ENCODE measurements around the gene PGBD5. TPM values are rescaled to one million over a fixed set of nuclear protein-coding genes. Genes with fewer than 3 reads are reported as not detected.

PGBD5 gene
- total and polyA plus RNA-seq, 4 donors: 0.54 to 3.0 (median 1.8) TPM

DNA sequence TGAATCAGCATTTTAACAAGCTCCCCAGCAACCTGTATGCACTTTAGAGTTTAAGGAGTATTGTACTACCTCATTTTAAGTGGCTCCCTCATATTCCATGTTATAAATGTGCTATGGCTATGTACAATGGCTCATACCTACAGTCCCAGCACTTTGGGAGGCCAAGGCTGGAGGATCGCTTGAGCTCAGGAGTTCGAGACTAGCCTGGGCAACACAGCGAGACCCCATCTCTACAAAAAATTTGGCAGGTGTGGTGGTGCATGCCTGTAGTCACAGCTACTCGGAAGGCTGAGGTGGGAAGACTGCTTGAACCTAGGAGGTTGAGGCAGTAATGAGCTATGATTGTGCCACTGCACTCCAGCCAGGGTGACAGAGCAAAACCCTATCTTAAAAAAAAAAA is 40.2 kb downstream of the PGBD5 start:
- Histone ChIP-seq H3K27ac (ENCODE audit: low read depth in 1 of 2, low read length in 1 of 2) (no peak overlapping the region), H3K4me1 (ENCODE audit: control insufficient read depth in 5 of 5, insufficient read depth in 5 of 5, low read length in 5 of 5) (peaks cover 0 to 6% (median 2%) of the 10 kb centered on the region in 5 donors), H3K27me3 (ENCODE audit: control insufficient read depth in 3 of 3, insufficient read depth in 3 of 3, low read length in 2 of 3) (no peaks in the 10 kb centered on the region), H3K9ac (ENCODE audit: insufficient read depth in 1 of 2, low read length in 2 of 2) (no peak overlapping the region), H3K36me3 (ENCODE audit: control insufficient read depth in 4 of 4, insufficient read depth in 4 of 4, low read length in 4 of 4) (no peaks in the 10 kb centered on the region), H3K9me3 (ENCODE audit: control insufficient read depth in 4 of 4, insufficient read depth in 3 of 4, low read length in 3 of 4) (no peaks in the 10 kb centered on the region), H3K4me3 (no peak overlapping the region)
- 95 to 98% methylated on average over 4 of the region's 4 CpGs for WGBS, 2 donors
- DNase-seq (no peak), ATAC-seq (ENCODE audit: insufficient read depth, low FRiP score) (no peak)
- TF ChIP-seq, protein P1, sequence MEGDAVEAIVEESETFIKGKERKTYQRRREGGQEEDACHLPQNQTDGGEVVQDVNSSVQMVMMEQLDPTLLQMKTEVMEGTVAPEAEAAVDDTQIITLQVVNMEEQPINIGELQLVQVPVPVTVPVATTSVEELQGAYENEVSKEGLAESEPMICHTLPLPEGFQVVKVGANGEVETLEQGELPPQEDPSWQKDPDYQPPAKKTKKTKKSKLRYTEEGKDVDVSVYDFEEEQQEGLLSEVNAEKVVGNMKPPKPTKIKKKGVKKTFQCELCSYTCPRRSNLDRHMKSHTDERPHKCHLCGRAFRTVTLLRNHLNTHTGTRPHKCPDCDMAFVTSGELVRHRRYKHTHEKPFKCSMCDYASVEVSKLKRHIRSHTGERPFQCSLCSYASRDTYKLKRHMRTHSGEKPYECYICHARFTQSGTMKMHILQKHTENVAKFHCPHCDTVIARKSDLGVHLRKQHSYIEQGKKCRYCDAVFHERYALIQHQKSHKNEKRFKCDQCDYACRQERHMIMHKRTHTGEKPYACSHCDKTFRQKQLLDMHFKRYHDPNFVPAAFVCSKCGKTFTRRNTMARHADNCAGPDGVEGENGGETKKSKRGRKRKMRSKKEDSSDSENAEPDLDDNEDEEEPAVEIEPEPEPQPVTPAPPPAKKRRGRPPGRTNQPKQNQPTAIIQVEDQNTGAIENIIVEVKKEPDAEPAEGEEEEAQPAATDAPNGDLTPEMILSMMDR (IDR thresholded peaks at IDR 0.05; ENCODE audit: control extremely low read depth, extremely low read depth): no peak

DNA sequence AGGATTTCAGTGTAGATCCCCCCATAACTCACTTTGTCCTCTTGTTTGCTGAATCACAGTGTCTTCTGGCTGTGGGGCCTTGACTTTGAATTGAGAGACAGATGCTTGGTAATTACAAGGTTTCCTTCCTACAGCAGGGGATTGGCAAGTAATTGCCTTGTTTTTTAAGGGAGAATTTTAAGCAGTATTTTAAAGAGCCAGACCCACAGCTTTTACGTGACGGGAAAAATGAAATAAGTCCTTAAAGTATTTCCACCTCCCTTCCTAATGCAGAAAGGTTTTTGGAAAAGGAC is 41.0 kb downstream of the PGBD5 start:
- TF ChIP-seq, protein P1 (IDR thresholded peaks at IDR 0.05; ENCODE audit: control extremely low read depth, extremely low read depth): no peak
- DNase-seq (no peak), ATAC-seq (ENCODE audit: insufficient read depth, low FRiP score) (no peak)
- Histone ChIP-seq H3K4me3 (no peak overlapping the region), H3K27ac (ENCODE audit: low read depth in 1 of 2, low read length in 1 of 2) (no peak overlapping the region), H3K4me1 (ENCODE audit: control insufficient read depth in 5 of 5, insufficient read depth in 5 of 5, low read length in 5 of 5) (peaks cover 0 to 6% (median 2%) of the 10 kb centered on the region in 5 donors), H3K36me3 (ENCODE audit: control insufficient read depth in 4 of 4, insufficient read depth in 4 of 4, low read length in 4 of 4) (no peaks in the 10 kb centered on the region), H3K27me3 (ENCODE audit: control insufficient read depth in 3 of 3, insufficient read depth in 3 of 3, low read length in 2 of 3) (no peaks in the 10 kb centered on the region), H3K9ac (ENCODE audit: insufficient read depth in 1 of 2, low read length in 2 of 2) (no peak overlapping the region), H3K9me3 (ENCODE audit: control insufficient read depth in 4 of 4, insufficient read depth in 3 of 4, low read length in 3 of 4) (no peaks in the 10 kb centered on the region)
- 92 to 96% methylated on average over 2 of the region's 2 CpGs for WGBS, 2 donors

DNA sequence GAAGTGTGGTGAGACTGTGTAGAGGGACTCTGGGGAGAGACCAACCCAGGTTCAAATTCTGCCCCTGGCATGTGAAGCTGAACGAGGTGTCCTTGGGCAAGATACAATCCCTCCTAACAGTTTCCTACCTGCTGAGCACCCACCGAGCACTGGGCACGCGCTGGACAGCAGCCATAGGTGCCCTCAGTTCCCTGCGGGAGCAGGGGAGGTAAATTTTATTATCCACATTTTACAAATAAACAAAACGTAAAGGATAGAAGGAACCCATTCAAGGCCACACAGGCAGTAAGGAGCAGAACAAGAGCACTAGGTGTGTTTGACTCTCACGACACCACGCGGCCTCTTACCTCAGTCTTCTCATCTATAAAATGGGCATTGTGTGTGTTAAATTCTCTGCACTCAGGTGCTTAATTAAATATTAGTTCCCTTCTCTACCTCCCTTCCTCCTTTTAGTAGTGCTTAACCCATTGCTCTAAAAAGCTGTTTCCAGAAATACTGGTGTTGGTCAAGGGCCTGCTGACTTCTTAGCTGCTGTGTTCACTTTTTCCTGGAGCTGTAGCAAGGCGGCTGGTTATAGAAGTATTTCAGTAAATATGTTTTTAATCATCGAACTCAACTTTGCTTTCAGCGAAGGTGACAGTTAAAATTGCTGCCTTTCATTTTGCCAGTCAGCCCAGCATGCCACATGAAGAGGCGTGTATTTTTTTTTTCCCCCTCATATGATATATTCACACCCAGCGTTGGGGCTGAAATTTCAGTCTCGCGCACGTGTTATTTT is 41.6 kb downstream of the PGBD5 start:
- 86 to 92% methylated on average over 17 of the region's 17 CpGs for WGBS, 2 donors
- Histone ChIP-seq H3K36me3 (ENCODE audit: control insufficient read depth in 4 of 4, insufficient read depth in 4 of 4, low read length in 4 of 4) (no peaks in the 10 kb centered on the region), H3K4me3 (no peak overlapping the region), H3K27ac (ENCODE audit: low read depth in 1 of 2, low read length in 1 of 2) (no peak overlapping the region), H3K9me3 (ENCODE audit: control insufficient read depth in 4 of 4, insufficient read depth in 3 of 4, low read length in 3 of 4) (peaks cover 0 to 4% (median 1%) of the 10 kb centered on the region in 4 donors), H3K9ac (ENCODE audit: insufficient read depth in 1 of 2, low read length in 2 of 2) (no peak overlapping the region), H3K27me3 (ENCODE audit: control insufficient read depth in 3 of 3, insufficient read depth in 3 of 3, low read length in 2 of 3) (no peaks in the 10 kb centered on the region), H3K4me1 (ENCODE audit: control insufficient read depth in 5 of 5, insufficient read depth in 5 of 5, low read length in 5 of 5) (peaks cover 0 to 6% (median 2%) of the 10 kb centered on the region in 5 donors)
- ATAC-seq (ENCODE audit: insufficient read depth, low FRiP score): no peak
- no peak for DNase-seq
- TF ChIP-seq, protein P1 (IDR thresholded peaks at IDR 0.05; ENCODE audit: control extremely low read depth, extremely low read depth): no peak

DNA sequence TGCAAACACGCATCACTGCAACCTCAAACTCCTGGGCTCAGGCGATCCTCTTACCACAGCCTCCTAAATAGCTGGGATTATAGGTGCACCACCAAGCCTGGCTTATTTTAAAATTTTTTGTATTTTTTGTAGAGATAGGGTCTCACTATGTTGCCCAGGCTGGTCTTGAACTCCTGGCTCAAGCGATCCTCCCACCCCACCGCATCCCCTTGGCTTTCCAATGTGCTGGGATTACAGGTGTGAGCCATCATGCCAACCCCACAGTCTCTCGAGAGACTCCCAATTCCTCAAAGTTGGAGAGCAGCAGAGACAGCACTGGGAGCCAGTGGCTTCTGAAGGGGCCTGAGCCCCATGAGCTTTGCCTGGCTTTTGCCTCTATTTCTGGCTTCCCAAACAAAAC is 42.7 kb downstream of the PGBD5 start:
- Histone ChIP-seq H3K9ac (ENCODE audit: insufficient read depth in 1 of 2, low read length in 2 of 2) (no peak overlapping the region), H3K4me1 (ENCODE audit: control insufficient read depth in 5 of 5, insufficient read depth in 5 of 5, low read length in 5 of 5) (peaks cover 0 to 6% (median 2%) of the 10 kb centered on the region in 5 donors), H3K9me3 (ENCODE audit: control insufficient read depth in 4 of 4, insufficient read depth in 3 of 4, low read length in 3 of 4) (peaks cover 0 to 11% (median 3%) of the 10 kb centered on the region in 4 donors), H3K27me3 (ENCODE audit: control insufficient read depth in 3 of 3, insufficient read depth in 3 of 3, low read length in 2 of 3) (no peaks in the 10 kb centered on the region), H3K27ac (ENCODE audit: low read depth in 1 of 2, low read length in 1 of 2) (no peak overlapping the region), H3K36me3 (ENCODE audit: control insufficient read depth in 4 of 4, insufficient read depth in 4 of 4, low read length in 4 of 4) (no peaks in the 10 kb centered on the region), H3K4me3 (no peak overlapping the region)
- TF ChIP-seq, protein P1 (IDR thresholded peaks at IDR 0.05; ENCODE audit: control extremely low read depth, extremely low read depth): no peak
- DNase-seq (no peak), ATAC-seq (ENCODE audit: insufficient read depth, low FRiP score) (no peak)
- WGBS, 2 donors: 94 to 95% methylated on average over 5 of the region's 5 CpGs
